Central memory CD8-positive, alpha-beta T cell (primary cell): ENCODE data around the gene SAP30L.

Experiments
- ATAC-seq: fragments of 150-1000 bp; cut with Tn5 transposase; replicated peaks from 2 replicates; pipeline ENCODE4 v1.10.0; 2022; ENCODE audit warnings: mild to moderate bottlenecking, moderate FRiP score, moderate number of reproducible peaks; ENCODE audit not compliant: poor library complexity, severe bottlenecking; ENCODE audit errors: extremely low read depth
- DNase-seq, 2 donors: peaks; one replicate each; pipeline ENCODE4 v3.0.0; 2021; ENCODE audit warnings: low spot score in 2 of 2
- H3K27ac Mint-ChIP-seq: one replicate; pipeline ENCODE4 v1.8.0; 2022; ENCODE audit warnings: low read depth, mild to moderate bottlenecking, moderate library complexity, mixed read lengths
- H3K27me3 Mint-ChIP-seq: one replicate; pipeline ENCODE4 v1.8.0; 2022; ENCODE audit warnings: mixed read lengths
- H3K36me3 Mint-ChIP-seq: one replicate; pipeline ENCODE4 v1.8.0; 2022; ENCODE audit warnings: mild to moderate bottlenecking, moderate library complexity, mixed read lengths; ENCODE audit not compliant: insufficient read depth
- H3K4me1 Mint-ChIP-seq: one replicate; pipeline ENCODE4 v1.8.0; 2022; ENCODE audit warnings: mixed read lengths
- H3K4me3 Mint-ChIP-seq: one replicate; pipeline ENCODE4 v1.8.0; 2022; ENCODE audit warnings: mild to moderate bottlenecking, moderate library complexity, mixed read lengths
- H3K9me3 Mint-ChIP-seq: one replicate; pipeline ENCODE4 v1.8.0; 2022; ENCODE audit warnings: mixed read lengths

SAP30L gene

GRCh38 chr5:154408811-154409210 lies 37.0 kb upstream of the SAP30L start:
- ATAC-seq = no peak
- peaks cover 12% of the 10 kb centered on the region for H3K36me3 Mint-ChIP-seq

GRCh38 chr5:154409230-154409840 lies 36.5 kb upstream of the SAP30L start:
- Mint-ChIP-seq H3K27me3 (no peaks in the 10 kb centered on the region), H3K36me3 (peaks cover 14% of the 10 kb centered on the region), H3K27ac (no peak overlapping the region), H3K4me3 (no peak overlapping the region), H3K9me3 (no peaks in the 10 kb centered on the region), H3K4me1 (peaks cover 11% of the 10 kb centered on the region)
- no peak for ATAC-seq
- no peak for DNase-seq

More at GRCh38 chr5:154408811-154409210, 37.0 kb upstream of the SAP30L start:
- DNase-seq = no peak
- Mint-ChIP-seq H3K4me3 (no peak overlapping the region), H3K4me1 (peaks cover 13% of the 10 kb centered on the region), H3K27ac (no peak overlapping the region), H3K9me3 (no peaks in the 10 kb centered on the region), H3K27me3 (no peaks in the 10 kb centered on the region)

- H3K4me3 Mint-ChIP-seq = no peak overlapping the region
- H3K27ac Mint-ChIP-seq = no peak overlapping the region
- H3K4me1 Mint-ChIP-seq = peaks cover 4% of the 10 kb centered on the region
Observed at GRCh38 chr5:154410008-154410407, 35.8 kb upstream of the SAP30L start.

GRCh38 chr5:154410786-154411185 lies 35.0 kb upstream of the SAP30L start:
- Mint-ChIP-seq H3K27ac (peak overlapping the region; percentile 20), H3K27me3 (no peaks in the 10 kb centered on the region), H3K4me1 (no peaks in the 10 kb centered on the region), H3K36me3 (peaks cover 12% of the 10 kb centered on the region), H3K4me3 (no peak overlapping the region), H3K9me3 (no peaks in the 10 kb centered on the region)
- no peak for ATAC-seq
- no peak for DNase-seq

More at GRCh38 chr5:154410008-154410407, 35.8 kb upstream of the SAP30L start:
- Mint-ChIP-seq H3K9me3 (no peaks in the 10 kb centered on the region), H3K36me3 (peaks cover 14% of the 10 kb centered on the region), H3K27me3 (no peaks in the 10 kb centered on the region)
- ATAC-seq = no peak
- no peak for DNase-seq

- DNase-seq (no peak), ATAC-seq (no peak)
- H3K4me3 Mint-ChIP-seq = no peak overlapping the region
- H3K9me3 Mint-ChIP-seq = no peaks in the 10 kb centered on the region
- H3K27me3 Mint-ChIP-seq = no peaks in the 10 kb centered on the region
- peaks cover 12% of the 10 kb centered on the region for H3K36me3 Mint-ChIP-seq
- H3K4me1 Mint-ChIP-seq = no peaks in the 10 kb centered on the region
- H3K27ac Mint-ChIP-seq = peak overlapping the region; percentile 20
Observed at GRCh38 chr5:154411338-154411737, 34.5 kb upstream of the SAP30L start.

- DNase-seq (no peak), ATAC-seq (no peak)
- H3K36me3 Mint-ChIP-seq = peaks cover 12% of the 10 kb centered on the region
- H3K27ac Mint-ChIP-seq = no peak overlapping the region
- no peaks in the 10 kb centered on the region for H3K9me3 Mint-ChIP-seq
- no peaks in the 10 kb centered on the region for H3K4me1 Mint-ChIP-seq
- no peaks in the 10 kb centered on the region for H3K27me3 Mint-ChIP-seq
- no peak overlapping the region for H3K4me3 Mint-ChIP-seq
Observed at GRCh38 chr5:154412316-154412715, 33.5 kb upstream of the SAP30L start.

GRCh38 chr5:154412925-154413324 lies 32.9 kb upstream of the SAP30L start:
- Mint-ChIP-seq H3K27me3 (no peaks in the 10 kb centered on the region), H3K4me3 (no peak overlapping the region), H3K27ac (no peak overlapping the region), H3K4me1 (no peaks in the 10 kb centered on the region), H3K9me3 (no peaks in the 10 kb centered on the region), H3K36me3 (peaks cover 15% of the 10 kb centered on the region)
- ATAC-seq = no peak
- no peak for DNase-seq

- Mint-ChIP-seq H3K36me3 (peaks cover 19% of the 10 kb centered on the region), H3K4me3 (no peak overlapping the region), H3K27ac (no peak overlapping the region), H3K27me3 (no peaks in the 10 kb centered on the region), H3K4me1 (no peaks in the 10 kb centered on the region), H3K9me3 (no peaks in the 10 kb centered on the region)
- ATAC-seq (no peak), DNase-seq (no peak)
Observed at GRCh38 chr5:154415114-154415513, 30.7 kb upstream of the SAP30L start.

- Mint-ChIP-seq H3K27me3 (no peaks in the 10 kb centered on the region), H3K36me3 (peaks cover 20% of the 10 kb centered on the region), H3K4me1 (peaks cover 10% of the 10 kb centered on the region), H3K9me3 (no peaks in the 10 kb centered on the region), H3K27ac (no peak overlapping the region), H3K4me3 (no peak overlapping the region)
- no peak for DNase-seq
- no peak for ATAC-seq
Observed at GRCh38 chr5:154418344-154418820, 27.4 kb upstream of the SAP30L start.

- Mint-ChIP-seq H3K4me3 (no peak overlapping the region), H3K9me3 (no peaks in the 10 kb centered on the region), H3K27me3 (no peaks in the 10 kb centered on the region), H3K36me3 (peaks cover 20% of the 10 kb centered on the region), H3K4me1 (peaks cover 14% of the 10 kb centered on the region), H3K27ac (no peak overlapping the region)
- ATAC-seq (no peak), DNase-seq (no peak)
Observed at GRCh38 chr5:154419236-154419635, 26.6 kb upstream of the SAP30L start.

GRCh38 chr5:154421868-154422267 lies 23.9 kb upstream of the SAP30L start:
- H3K4me3 Mint-ChIP-seq = no peak overlapping the region
- H3K9me3 Mint-ChIP-seq = no peaks in the 10 kb centered on the region
- H3K27ac Mint-ChIP-seq = no peak overlapping the region
- peaks cover 18% of the 10 kb centered on the region for H3K36me3 Mint-ChIP-seq
- H3K4me1 Mint-ChIP-seq = peaks cover 21% of the 10 kb centered on the region
- DNase-seq (no peak), ATAC-seq (peak; percentile 14)
- H3K27me3 Mint-ChIP-seq = no peaks in the 10 kb centered on the region

- Mint-ChIP-seq H3K4me3 (no peak overlapping the region), H3K4me1 (peaks cover 21% of the 10 kb centered on the region), H3K36me3 (peaks cover 18% of the 10 kb centered on the region), H3K9me3 (no peaks in the 10 kb centered on the region), H3K27ac (no peak overlapping the region), H3K27me3 (no peaks in the 10 kb centered on the region)
- ATAC-seq = no peak
- DNase-seq = no peak
Observed at GRCh38 chr5:154422298-154422697, 23.5 kb upstream of the SAP30L start.

- ATAC-seq = no peak
- Mint-ChIP-seq H3K27ac (no peak overlapping the region), H3K4me1 (peaks cover 28% of the 10 kb centered on the region), H3K9me3 (no peaks in the 10 kb centered on the region), H3K36me3 (peaks cover 8% of the 10 kb centered on the region), H3K4me3 (no peak overlapping the region), H3K27me3 (no peaks in the 10 kb centered on the region)
- no peak for DNase-seq
Observed at GRCh38 chr5:154428208-154428607, 17.6 kb upstream of the SAP30L start.
